Measurements from ENCODE around the gene SEMA5A.

SEMA5A gene

GRCh38 chr5:9551567-9552537 is 6.0 kb upstream of the SEMA5A start:
- ChIA-PET POLR2A (no interaction called here), CTCF (no interaction called here)
- DNase-seq (ENCODE audit: extremely low spot score), result no peak
- TF ChIP-seq, protein P1, sequence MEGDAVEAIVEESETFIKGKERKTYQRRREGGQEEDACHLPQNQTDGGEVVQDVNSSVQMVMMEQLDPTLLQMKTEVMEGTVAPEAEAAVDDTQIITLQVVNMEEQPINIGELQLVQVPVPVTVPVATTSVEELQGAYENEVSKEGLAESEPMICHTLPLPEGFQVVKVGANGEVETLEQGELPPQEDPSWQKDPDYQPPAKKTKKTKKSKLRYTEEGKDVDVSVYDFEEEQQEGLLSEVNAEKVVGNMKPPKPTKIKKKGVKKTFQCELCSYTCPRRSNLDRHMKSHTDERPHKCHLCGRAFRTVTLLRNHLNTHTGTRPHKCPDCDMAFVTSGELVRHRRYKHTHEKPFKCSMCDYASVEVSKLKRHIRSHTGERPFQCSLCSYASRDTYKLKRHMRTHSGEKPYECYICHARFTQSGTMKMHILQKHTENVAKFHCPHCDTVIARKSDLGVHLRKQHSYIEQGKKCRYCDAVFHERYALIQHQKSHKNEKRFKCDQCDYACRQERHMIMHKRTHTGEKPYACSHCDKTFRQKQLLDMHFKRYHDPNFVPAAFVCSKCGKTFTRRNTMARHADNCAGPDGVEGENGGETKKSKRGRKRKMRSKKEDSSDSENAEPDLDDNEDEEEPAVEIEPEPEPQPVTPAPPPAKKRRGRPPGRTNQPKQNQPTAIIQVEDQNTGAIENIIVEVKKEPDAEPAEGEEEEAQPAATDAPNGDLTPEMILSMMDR (IDR thresholded peaks at IDR 0.05; ENCODE audit: control extremely low read depth, extremely low read depth, low read depth, missing control alignments), result no peak

GRCh38 chr5:9549941-9550340 is 4.1 kb upstream of the SEMA5A start:
- ChIA-PET POLR2A (no interaction called here), CTCF (interaction anchor here (1.8 kb wide), 1 partner anchor 13 kb away, joined by 4 read pairs; no protein-coding TSS in a partner anchor)
- no peak for DNase-seq (ENCODE audit: extremely low spot score)
- TF ChIP-seq, protein P1 (IDR thresholded peaks at IDR 0.05; ENCODE audit: control extremely low read depth, extremely low read depth, low read depth, missing control alignments), result no peak

DNA sequence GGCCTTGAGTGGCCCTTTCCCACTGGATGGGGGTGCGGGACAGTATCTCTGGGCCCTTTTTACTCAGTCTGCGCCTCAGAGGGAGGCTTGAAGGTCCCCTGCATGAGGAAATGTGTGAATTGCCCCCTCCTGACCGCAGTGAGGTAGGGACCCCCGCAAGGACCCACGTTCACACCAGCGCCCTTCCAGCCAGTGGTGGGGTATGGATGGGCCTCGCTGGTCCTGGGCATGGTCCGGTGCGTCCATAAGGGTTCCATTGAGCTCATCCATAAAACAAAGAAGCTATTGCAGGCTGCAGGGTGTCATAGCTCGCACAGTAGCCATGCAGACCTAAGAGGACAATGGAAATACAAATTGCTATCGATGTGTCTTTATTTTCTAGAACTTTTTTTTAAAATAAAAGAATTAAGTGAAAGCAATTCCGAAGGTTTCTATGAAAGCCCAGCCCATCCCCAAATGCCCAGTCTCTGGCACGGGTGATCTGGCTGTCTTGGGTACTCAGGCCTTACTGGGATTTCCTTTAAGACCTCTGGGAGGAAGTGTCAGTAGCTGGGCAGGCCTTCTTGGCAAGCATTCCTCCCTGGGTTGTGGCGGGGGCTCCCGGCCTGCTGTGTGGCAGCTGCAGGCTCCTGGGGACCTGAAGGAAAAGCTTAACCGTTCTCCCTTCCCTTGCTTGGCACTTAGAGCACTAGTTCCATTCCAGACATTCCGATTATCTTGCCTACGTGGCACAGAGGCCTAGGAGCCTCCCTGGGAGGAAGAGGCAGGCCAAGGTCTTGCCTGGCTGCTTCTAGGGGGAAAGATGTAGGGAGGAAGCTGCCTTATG is 1.5 kb upstream of the SEMA5A start:
- TF ChIP-seq, protein P1 (IDR thresholded peaks at IDR 0.05; ENCODE audit: control extremely low read depth, extremely low read depth, low read depth, missing control alignments), result no peak
- no peak for DNase-seq (ENCODE audit: extremely low spot score)
- POLR2A ChIA-PET, result no interaction called here
- CTCF ChIA-PET, result interaction anchor here (1.0 to 1.4 kb wide), 3 partner anchors 10 to 186 kb away, joined by 3 to 4 read pairs (median 4); no protein-coding TSS in a partner anchor

GRCh38 chr5:9545136-9545991 is 511 bp downstream of the SEMA5A start:
- DNase-seq (ENCODE audit: extremely low spot score), result no peak
- TF ChIP-seq, protein P1 (IDR thresholded peaks at IDR 0.05; ENCODE audit: control extremely low read depth, extremely low read depth, low read depth, missing control alignments), result no peak
- CTCF ChIA-PET, result interaction anchor here (0.6 to 4.1 kb wide), 10 partner anchors 12 to 1187 kb away, joined by 3 to 34 read pairs (median 3); no protein-coding TSS in a partner anchor
- POLR2A ChIA-PET, result no interaction called here

DNA sequence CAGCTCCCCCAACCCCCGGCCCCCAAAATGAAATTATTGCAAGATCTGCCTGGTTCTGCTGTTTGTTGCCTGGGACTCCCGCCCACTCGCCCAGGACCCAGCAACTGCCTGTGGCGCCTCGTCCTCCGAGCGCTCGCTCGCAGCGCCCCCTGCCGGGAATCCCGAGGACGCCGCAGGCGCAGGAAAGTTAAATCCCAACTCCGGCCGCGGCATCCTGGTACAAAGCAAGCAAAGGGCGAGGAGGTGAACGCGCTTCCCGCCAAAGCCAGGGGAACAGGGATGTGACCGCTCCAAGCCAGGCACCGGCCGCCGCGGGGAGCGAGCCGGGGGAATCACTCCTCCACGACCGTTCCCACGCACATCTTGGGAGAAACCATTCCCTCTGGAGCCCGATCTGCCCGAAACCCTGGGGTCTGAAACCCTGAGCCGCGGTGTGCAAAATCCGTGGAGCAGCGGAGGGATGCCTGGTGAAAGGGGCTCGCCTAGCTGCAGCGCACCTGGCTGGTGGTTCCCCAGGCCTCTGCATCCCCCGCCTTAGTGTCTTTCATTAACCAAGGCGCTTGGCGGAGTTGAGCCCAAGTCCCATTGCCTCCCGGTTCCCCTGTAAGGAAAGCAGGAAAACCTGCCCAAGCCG is 1.3 kb downstream of the SEMA5A start:
- CTCF ChIA-PET, result interaction anchor here (0.6 to 4.1 kb wide), 31 partner anchors 10 to 1188 kb away, joined by 3 to 34 read pairs (median 4); no protein-coding TSS in a partner anchor
- DNase-seq (ENCODE audit: extremely low spot score), result peak; percentile 74
- TF ChIP-seq, protein P1 (IDR thresholded peaks at IDR 0.05; ENCODE audit: control extremely low read depth, extremely low read depth, low read depth, missing control alignments), result peak; percentile 88
- POLR2A ChIA-PET, result no interaction called here
